Osteoblast (primary cell): Measurements from ENCODE around the gene CNDP1. TPM values are rescaled to one million over a fixed set of nuclear protein-coding genes. Genes with fewer than 3 reads are reported as not detected.

Experiments
- DNase-seq: peaks from one replicate; pipeline ENCODE4 v3.0.0; 2011; ENCODE audit warnings: low spot score, mixed read lengths; ENCODE audit not compliant: insufficient read length; ENCODE audit errors: missing footprints
- H2AFZ ChIP-seq: 2 replicates; pipeline ENCODE4 v1.6.0; 2011; ENCODE audit warnings: mild to moderate bottlenecking, low read length
- H3K27ac ChIP-seq: 2 replicates; pipeline ENCODE4 v1.5.1; 2011; ENCODE audit warnings: mild to moderate bottlenecking, low read depth, low read length, moderate library complexity
- H3K27me3 ChIP-seq: 2 replicates; pipeline ENCODE4 v1.6.0; 2012; ENCODE audit warnings: mild to moderate bottlenecking, control low read depth, inconsistent platforms, low read length, moderate library complexity; ENCODE audit not compliant: insufficient read depth
- H3K36me3 ChIP-seq: 2 replicates; pipeline ENCODE4 v1.5.1; 2011; ENCODE audit warnings: mild to moderate bottlenecking, low read length, control low read depth, moderate library complexity; ENCODE audit not compliant: insufficient read depth
- H3K4me1 ChIP-seq: 2 replicates; pipeline ENCODE4 v1.5.1; 2011; ENCODE audit warnings: mild to moderate bottlenecking, low read length, control low read depth, moderate library complexity; ENCODE audit not compliant: insufficient read depth
- H3K4me2 ChIP-seq: 2 replicates; pipeline ENCODE4 v1.6.0; 2011; ENCODE audit warnings: mild to moderate bottlenecking, low read length; ENCODE audit not compliant: insufficient read depth
- H3K4me3 ChIP-seq: fragments of 200-600 bp; sonication (generic); 3 replicates; pipeline ENCODE4 v1.5.1; 2012; ENCODE audit warnings: mild to moderate bottlenecking, low read length, inconsistent platforms; ENCODE audit not compliant: insufficient read depth
- H3K79me2 ChIP-seq: 2 replicates; pipeline ENCODE4 v1.6.0; 2012; ENCODE audit warnings: mild to moderate bottlenecking, low read length, control low read depth, inconsistent platforms; ENCODE audit not compliant: insufficient read depth
- H3K9me3 ChIP-seq: 2 replicates; pipeline ENCODE4 v1.5.1; 2011; ENCODE audit warnings: low read depth, low read length, control low read depth
- H4K20me1 ChIP-seq: 2 replicates; pipeline ENCODE4 v1.6.0; 2012; ENCODE audit warnings: mild to moderate bottlenecking, low read length, control low read depth; ENCODE audit not compliant: insufficient read depth
- total RNA-seq: library from RNA; depleted of rRNA; stranded (reverse); fragments of >200 nt; gene quantifications from 2 replicates; pipeline ENCODE4 v1.2.3, GENCODE V29; 2012
- TF ChIP-seq, protein P1 (sequence below): IDR thresholded peaks from 2 replicates; pipeline ENCODE4 v1.5.1; 2011; ENCODE audit warnings: mild to moderate bottlenecking, low read depth, low read length, moderate library complexity; ENCODE audit errors: extremely low read depth

CNDP1 gene
- total RNA-seq, 1 donor, result not detected

DNA sequence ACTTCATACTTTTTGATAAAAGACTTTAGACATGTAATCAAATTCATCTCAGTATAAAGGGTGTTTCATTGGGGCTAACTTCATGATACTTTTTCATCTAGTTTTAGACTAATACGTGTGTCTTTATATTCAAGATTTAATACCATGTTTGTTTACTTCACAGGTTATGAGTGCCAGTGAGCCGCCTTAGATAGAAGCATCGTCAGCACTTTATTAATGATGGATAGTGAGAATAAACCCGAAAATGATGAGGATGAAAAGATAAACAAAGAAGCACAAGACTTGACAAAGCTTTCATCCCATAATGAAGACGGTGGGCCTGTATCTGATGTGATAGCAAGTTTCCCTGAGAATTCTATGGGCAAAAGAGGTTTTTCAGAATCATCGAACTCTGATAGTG lies 96.5 kb downstream of the CNDP1 start:
- Histone ChIP-seq H3K4me1 (no peaks in the 10 kb centered on the region), H3K4me2 (no peak overlapping the region), H4K20me1 (peaks cover 4% of the 10 kb centered on the region), H3K27ac (no peak overlapping the region), H3K9me3 (no peaks in the 10 kb centered on the region), H3K36me3 (peaks cover 3% of the 10 kb centered on the region), H3K4me3 (no peak overlapping the region), H3K27me3 (no peaks in the 10 kb centered on the region), H3K79me2 (peaks cover 7% of the 10 kb centered on the region), H2AFZ (no peak overlapping the region)
- TF ChIP-seq, protein P1, sequence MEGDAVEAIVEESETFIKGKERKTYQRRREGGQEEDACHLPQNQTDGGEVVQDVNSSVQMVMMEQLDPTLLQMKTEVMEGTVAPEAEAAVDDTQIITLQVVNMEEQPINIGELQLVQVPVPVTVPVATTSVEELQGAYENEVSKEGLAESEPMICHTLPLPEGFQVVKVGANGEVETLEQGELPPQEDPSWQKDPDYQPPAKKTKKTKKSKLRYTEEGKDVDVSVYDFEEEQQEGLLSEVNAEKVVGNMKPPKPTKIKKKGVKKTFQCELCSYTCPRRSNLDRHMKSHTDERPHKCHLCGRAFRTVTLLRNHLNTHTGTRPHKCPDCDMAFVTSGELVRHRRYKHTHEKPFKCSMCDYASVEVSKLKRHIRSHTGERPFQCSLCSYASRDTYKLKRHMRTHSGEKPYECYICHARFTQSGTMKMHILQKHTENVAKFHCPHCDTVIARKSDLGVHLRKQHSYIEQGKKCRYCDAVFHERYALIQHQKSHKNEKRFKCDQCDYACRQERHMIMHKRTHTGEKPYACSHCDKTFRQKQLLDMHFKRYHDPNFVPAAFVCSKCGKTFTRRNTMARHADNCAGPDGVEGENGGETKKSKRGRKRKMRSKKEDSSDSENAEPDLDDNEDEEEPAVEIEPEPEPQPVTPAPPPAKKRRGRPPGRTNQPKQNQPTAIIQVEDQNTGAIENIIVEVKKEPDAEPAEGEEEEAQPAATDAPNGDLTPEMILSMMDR, result no peak
- no peak for DNase-seq

DNA sequence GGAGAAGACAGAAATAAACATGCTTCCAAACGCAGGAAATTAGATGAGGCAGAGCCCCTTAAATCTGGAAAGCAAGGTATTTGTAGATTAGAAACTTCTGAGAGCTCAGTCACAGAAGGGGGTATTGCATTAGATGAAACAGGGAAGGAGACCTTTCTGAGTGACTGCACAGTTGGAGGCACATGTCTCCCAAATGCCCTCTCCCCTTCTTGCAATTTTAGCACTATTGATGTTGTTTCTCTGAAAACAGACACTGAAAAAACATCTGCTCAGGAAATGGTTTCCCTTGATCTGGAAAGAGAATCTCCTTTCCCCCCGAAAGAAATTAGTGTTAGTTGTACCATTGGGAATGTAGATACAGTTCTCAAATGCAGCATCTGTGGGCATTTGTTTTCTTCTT lies 96.9 kb downstream of the CNDP1 start:
- Histone ChIP-seq H3K27me3 (no peaks in the 10 kb centered on the region), H3K79me2 (peaks cover 5% of the 10 kb centered on the region), H3K9me3 (no peaks in the 10 kb centered on the region), H3K27ac (no peak overlapping the region), H3K4me1 (no peaks in the 10 kb centered on the region), H3K4me2 (no peak overlapping the region), H3K4me3 (no peak overlapping the region), H4K20me1 (peaks cover 4% of the 10 kb centered on the region), H3K36me3 (peaks cover 3% of the 10 kb centered on the region), H2AFZ (no peak overlapping the region)
- TF ChIP-seq, protein P1, result no peak
- no peak for DNase-seq

DNA sequence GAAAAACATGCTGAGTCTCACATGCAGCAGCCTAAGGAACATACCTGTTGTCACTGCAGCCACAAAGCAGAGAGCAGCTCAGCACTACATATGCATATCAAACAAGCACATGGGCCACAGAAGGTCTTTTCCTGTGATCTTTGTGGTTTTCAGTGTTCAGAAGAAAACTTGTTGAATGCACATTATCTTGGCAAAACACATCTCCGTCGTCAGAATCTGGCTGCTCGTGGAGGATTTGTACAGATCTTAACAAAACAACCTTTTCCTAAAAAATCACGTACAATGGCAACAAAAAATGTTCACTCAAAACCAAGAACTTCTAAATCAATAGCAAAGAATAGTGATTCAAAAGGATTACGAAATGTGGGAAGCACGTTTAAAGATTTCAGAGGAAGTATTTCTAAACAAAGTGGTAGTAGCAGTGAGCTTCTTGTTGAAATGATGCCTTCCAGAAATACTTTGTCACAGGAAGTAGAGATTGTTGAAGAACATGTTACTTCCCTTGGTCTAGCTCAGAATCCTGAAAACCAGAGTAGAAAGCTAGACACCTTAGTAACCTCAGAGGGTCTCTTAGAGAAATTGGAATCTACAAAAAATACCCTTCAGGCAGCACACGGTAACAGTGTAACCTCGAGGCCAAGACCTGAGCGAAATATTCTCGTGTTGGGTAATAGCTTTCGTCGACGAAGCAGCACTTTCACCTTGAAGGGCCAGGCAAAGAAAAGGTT lies 97.5 kb downstream of the CNDP1 start:
- H3K4me2 ChIP-seq, result no peak overlapping the region
- no peaks in the 10 kb centered on the region for H3K79me2 ChIP-seq
- peaks cover 1% of the 10 kb centered on the region for H4K20me1 ChIP-seq
- no peak overlapping the region for H3K4me3 ChIP-seq
- H3K27ac ChIP-seq, result no peak overlapping the region
- TF ChIP-seq, protein P1, result no peak
- H3K4me1 ChIP-seq, result no peaks in the 10 kb centered on the region
- no peak overlapping the region for H2AFZ ChIP-seq
- no peaks in the 10 kb centered on the region for H3K27me3 ChIP-seq
- peaks cover 3% of the 10 kb centered on the region for H3K36me3 ChIP-seq
- H3K9me3 ChIP-seq, result no peaks in the 10 kb centered on the region
- DNase-seq, result no peak

DNA sequence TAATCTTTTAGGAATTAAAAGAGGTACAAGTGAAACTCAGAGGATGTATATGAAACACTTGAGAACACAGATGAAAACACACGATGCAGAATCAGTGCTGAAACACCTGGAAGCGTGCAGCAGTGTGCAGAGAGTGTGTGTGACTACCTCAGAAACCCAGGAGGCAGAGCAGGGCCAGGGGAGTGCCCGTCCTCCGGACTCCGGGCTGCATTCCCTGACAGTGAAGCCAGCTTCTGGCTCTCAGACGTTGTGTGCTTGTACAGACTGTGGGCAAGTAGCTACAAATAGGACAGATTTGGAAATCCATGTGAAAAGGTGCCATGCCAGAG lies 98.0 kb downstream of the CNDP1 start:
- Histone ChIP-seq H3K27me3 (no peaks in the 10 kb centered on the region), H3K36me3 (peaks cover 3% of the 10 kb centered on the region), H3K4me3 (no peak overlapping the region), H3K27ac (no peak overlapping the region), H4K20me1 (no peaks in the 10 kb centered on the region), H3K4me1 (no peaks in the 10 kb centered on the region), H3K4me2 (no peak overlapping the region), H3K79me2 (no peaks in the 10 kb centered on the region), H2AFZ (no peak overlapping the region), H3K9me3 (no peaks in the 10 kb centered on the region)
- DNase-seq, result no peak
- TF ChIP-seq, protein P1, result no peak
